ENCODE measurements around the gene RUSF1. TPM values are rescaled to one million over a fixed set of nuclear protein-coding genes. Genes with fewer than 3 reads are reported as not detected.

Gene RUSF1
- total RNA-seq, 1 experiment from 2014 or later, result 39.9 TPM

GRCh38 chr16:31480851-31481536 is 27.2 kb downstream of the RUSF1 start:
- Histone ChIP-seq H3K9ac (ENCODE audit: low read length) (no peak overlapping the region), H3K27ac (ENCODE audit: low read length) (no peak overlapping the region), H3K36me3 (ENCODE audit: low read depth, low read length) (no peaks in the 10 kb centered on the region), H3K4me3 (ENCODE audit: low read length) (no peak overlapping the region), H3K4me1 (ENCODE audit: insufficient read depth, low read length) (no peaks in the 10 kb centered on the region), H3K79me2 (ENCODE audit: low read length) (no peaks in the 10 kb centered on the region), H4K20me1 (ENCODE audit: low read length) (no peaks in the 10 kb centered on the region), H3K9me3 (ENCODE audit: low read length) (no peaks in the 10 kb centered on the region), H3K27me3 (ENCODE audit: low read length) (no peaks in the 10 kb centered on the region), H2AFZ (ENCODE audit: low read length) (no peak overlapping the region), H3F3A (ENCODE audit: low read length, unreplicated experiment) (no peaks in the 10 kb centered on the region), H3K9me2 (replicated peaks; ENCODE audit: low read length) (no peaks in the 10 kb centered on the region), H3K4me2 (ENCODE audit: low read length) (no peak overlapping the region)
- POLR2A ChIA-PET (ENCODE audit: unreplicated experiment), result no interaction called here
- intact Hi-C loops (cut with micrococcal nuclease), result no loop called here
- DNase-seq (no peak), ATAC-seq (no peak)
- no peak for TF ChIP-seq CTCF (conservative IDR thresholded peaks at IDR 0.05; ENCODE audit: low read depth, low read length)
- TF ChIP-seq EZH2phosphoT487 (IDR thresholded peaks at IDR 0.05; ENCODE audit: borderline replicate concordance, low read length), result no peak
- no peak for TF ChIP-seq EZH2 (IDR thresholded peaks at IDR 0.05; ENCODE audit: low read length, unreplicated experiment)
- no TSS peak for BruUV-seq (replicated peaks)
- CTCF ChIA-PET, result no interaction called here

GRCh38 chr16:31479751-31480150 is 28.4 kb downstream of the RUSF1 start:
- Histone ChIP-seq H3F3A (ENCODE audit: low read length, unreplicated experiment) (no peaks in the 10 kb centered on the region), H3K27me3 (ENCODE audit: low read length) (no peaks in the 10 kb centered on the region), H3K27ac (ENCODE audit: low read length) (no peak overlapping the region), H4K20me1 (ENCODE audit: low read length) (no peaks in the 10 kb centered on the region), H3K4me2 (ENCODE audit: low read length) (no peak overlapping the region), H3K4me1 (ENCODE audit: insufficient read depth, low read length) (no peaks in the 10 kb centered on the region), H3K36me3 (ENCODE audit: low read depth, low read length) (no peaks in the 10 kb centered on the region), H3K9me2 (replicated peaks; ENCODE audit: low read length) (no peaks in the 10 kb centered on the region), H3K9me3 (ENCODE audit: low read length) (no peaks in the 10 kb centered on the region), H3K79me2 (ENCODE audit: low read length) (no peaks in the 10 kb centered on the region), H3K4me3 (ENCODE audit: low read length) (no peak overlapping the region), H3K9ac (ENCODE audit: low read length) (no peak overlapping the region), H2AFZ (ENCODE audit: low read length) (no peak overlapping the region)
- intact Hi-C loops (cut with micrococcal nuclease), result no loop called here
- POLR2A ChIA-PET (ENCODE audit: unreplicated experiment), result no interaction called here
- DNase-seq, result no peak
- no peak for ATAC-seq
- CTCF ChIA-PET, result no interaction called here
- no TSS peak for BruUV-seq (replicated peaks)
- TF ChIP-seq CTCF (conservative IDR thresholded peaks at IDR 0.05; ENCODE audit: low read depth, low read length) (no peak), EZH2 (IDR thresholded peaks at IDR 0.05; ENCODE audit: low read length, unreplicated experiment) (no peak), EZH2phosphoT487 (IDR thresholded peaks at IDR 0.05; ENCODE audit: borderline replicate concordance, low read length) (no peak)

- H3K4me3 ChIP-seq (ENCODE audit: low read length), result no peak overlapping the region
- intact Hi-C loops (cut with micrococcal nuclease), result no loop called here
- TF ChIP-seq EZH2phosphoT487 (IDR thresholded peaks at IDR 0.05; ENCODE audit: borderline replicate concordance, low read length), result no peak
- no peak for TF ChIP-seq CTCF (conservative IDR thresholded peaks at IDR 0.05; ENCODE audit: low read depth, low read length)
- TF ChIP-seq EZH2 (IDR thresholded peaks at IDR 0.05; ENCODE audit: low read length, unreplicated experiment), result no peak
- no peak overlapping the region for H3K27ac ChIP-seq (ENCODE audit: low read length)
- no peak overlapping the region for H2AFZ ChIP-seq (ENCODE audit: low read length)
- H3K9ac ChIP-seq (ENCODE audit: low read length), result no peak overlapping the region
- BruUV-seq (replicated peaks), result no TSS peak
- H3F3A ChIP-seq (ENCODE audit: low read length, unreplicated experiment), result no peaks in the 10 kb centered on the region
- DNase-seq, result no peak
- ATAC-seq, result no peak; the same call in 1 of the 2 replicates
- H3K27me3 ChIP-seq (ENCODE audit: low read length), result no peaks in the 10 kb centered on the region
- H3K4me2 ChIP-seq (ENCODE audit: low read length), result no peak overlapping the region
- ChIA-PET POLR2A (ENCODE audit: unreplicated experiment) (no interaction called here), CTCF (no interaction called here)
- no peaks in the 10 kb centered on the region for H3K4me1 ChIP-seq (ENCODE audit: insufficient read depth, low read length)
- H3K36me3 ChIP-seq (ENCODE audit: low read depth, low read length), result no peaks in the 10 kb centered on the region
- H4K20me1 ChIP-seq (ENCODE audit: low read length), result no peaks in the 10 kb centered on the region
- H3K9me2 ChIP-seq (replicated peaks; ENCODE audit: low read length), result no peaks in the 10 kb centered on the region
- no peaks in the 10 kb centered on the region for H3K9me3 ChIP-seq (ENCODE audit: low read length)
- no peaks in the 10 kb centered on the region for H3K79me2 ChIP-seq (ENCODE audit: low read length)
Observed at GRCh38 chr16:31478956-31479355, 29.2 kb downstream of the RUSF1 start.

All from PC-3 (cell line).